PC-9 (cell line): Measurements from ENCODE around the gene MAB21L3. TPM values are rescaled to one million over a fixed set of nuclear protein-coding genes. Genes with fewer than 3 reads are reported as not detected.

Experiments
- BruUV-seq: library from RNA; stranded (reverse); fragments of 400-500 nt; replicated peaks from 2 replicates; lab custom pipeline; 2021; lab: Mats Ljungman, UMichigan
- CTCF ChIA-PET: fragments of 300-600 bp; sonication (Branson Sonifier 250); formaldehyde crosslinking; loops from one replicate; lab custom pipeline; 2022; ENCODE audit warnings: antibody characterized with exemption; lab: Charles Lee
- POLR2A ChIA-PET: fragments of 300-600 bp; sonication (Branson Sonifier 250); formaldehyde crosslinking; loops from one replicate; lab custom pipeline; 2022; ENCODE audit warnings: antibody characterized with exemption; ENCODE audit not compliant: unreplicated experiment; lab: Charles Lee
- DNase-seq, 2 experiments: peaks; one replicate each; pipeline versions ENCODE4 v3.0.0 to v3.0.0-alpha.2; 2015 to 2022; ENCODE audit warnings: mixed read lengths in 1 of 2
- H2AFZ ChIP-seq: fragments of 200-600 bp; sonication (generic); 2 replicates; pipeline ENCODE4 v1.8.1; 2017; ENCODE audit warnings: antibody characterized with exemption
- H3F3A ChIP-seq: fragments of 200-600 bp; sonication (generic); 2 replicates; pipeline ENCODE4 v1.8.1; 2017; ENCODE audit warnings: antibody characterized with exemption, mild to moderate bottlenecking, low read depth; ENCODE audit not compliant: insufficient read depth
- H3K27ac ChIP-seq: fragments of 200-600 bp; sonication (generic); 2 replicates; pipeline ENCODE4 v1.6.1; 2016; ENCODE audit warnings: mixed run types
- H3K27me3 ChIP-seq: fragments of 200-600 bp; sonication (generic); 2 replicates; pipeline ENCODE4 v1.6.1; 2016; ENCODE audit warnings: low read depth, mixed run types; ENCODE audit not compliant: insufficient read depth
- H3K36me3 ChIP-seq: fragments of 200-600 bp; sonication (generic); 2 replicates; pipeline ENCODE4 v1.6.1; 2016; ENCODE audit warnings: low read depth, mixed run types
- H3K4me1 ChIP-seq: fragments of 200-600 bp; sonication (generic); replicated peaks from 2 replicates; pipeline ENCODE4 v1.6.1; 2016; ENCODE audit warnings: mixed run types; ENCODE audit not compliant: insufficient read depth
- H3K4me2 ChIP-seq: fragments of 200-600 bp; sonication (generic); 2 replicates; pipeline ENCODE4 v1.6.1; 2017; ENCODE audit warnings: mixed run types
- H3K4me3 ChIP-seq: fragments of 200-600 bp; sonication (generic); 2 replicates; pipeline ENCODE4 v1.6.1; 2016; ENCODE audit warnings: mixed run types
- H3K79me2 ChIP-seq: fragments of 200-600 bp; sonication (generic); 2 replicates; pipeline ENCODE4 v1.6.1; 2017; ENCODE audit warnings: low read depth, mixed run types
- H3K9me2 ChIP-seq: fragments of 200-600 bp; sonication (generic); 2 replicates; pipeline ENCODE4 v1.8.1; 2017; ENCODE audit warnings: mild to moderate bottlenecking; ENCODE audit not compliant: insufficient read depth
- H3K9me3 ChIP-seq: fragments of 200-600 bp; sonication (generic); 2 replicates; pipeline ENCODE4 v1.8.1; 2016; ENCODE audit warnings: low read depth; ENCODE audit not compliant: insufficient read depth
- H4K20me1 ChIP-seq: fragments of 200-600 bp; sonication (generic); 2 replicates; pipeline ENCODE4 v1.8.1; 2017; ENCODE audit not compliant: insufficient read depth
- EZH2 ChIP-seq: fragments of 200-600 bp; sonication (generic); IDR thresholded peaks from 2 replicates; pipeline ENCODE4 v1.8.0; 2017; ENCODE audit warnings: antibody characterized with exemption, low read depth
- intact Hi-C: fragments of 100-400 bp; cut with micrococcal nuclease; formaldehyde crosslinking; loops from one replicate; pipeline ENCODE4 v1.10.0; 2022; ENCODE audit not compliant: unreplicated experiment
- total RNA-seq: library from RNA; stranded (reverse); gene quantifications from 2 replicates; pipeline ENCODE4 v1.2.3, GENCODE V29; 2021
- TF ChIP-seq, protein P1 (sequence below): fragments of 200-600 bp; sonication (generic); conservative IDR thresholded peaks from 2 replicates; pipeline ENCODE4 v1.6.1; 2017; ENCODE audit warnings: mixed run types, antibody characterized with exemption, mild to moderate bottlenecking, moderate library complexity

Gene MAB21L3
- total RNA-seq, 1 experiment from 2014 or later, result not detected

- Histone ChIP-seq H3K4me2 (no peak overlapping the region), H3K9me2 (no peaks in the 10 kb centered on the region), H3K36me3 (no peaks in the 10 kb centered on the region), H3K9me3 (peaks cover 14% of the 10 kb centered on the region), H3K79me2 (no peaks in the 10 kb centered on the region), H3K27ac (no peak overlapping the region), H3F3A (peaks cover 2% of the 10 kb centered on the region; the same call in 1 of the 2 replicates), H3K27me3 (no peaks in the 10 kb centered on the region), H3K4me1 (peaks cover 10% of the 10 kb centered on the region), H2AFZ (no peak overlapping the region), H4K20me1 (no peaks in the 10 kb centered on the region), H3K4me3 (no peak overlapping the region)
- ChIA-PET POLR2A (no interaction called here), CTCF (no interaction called here)
- intact Hi-C loops, result no loop called here
- no peak for TF ChIP-seq EZH2
- TF ChIP-seq, protein P1, sequence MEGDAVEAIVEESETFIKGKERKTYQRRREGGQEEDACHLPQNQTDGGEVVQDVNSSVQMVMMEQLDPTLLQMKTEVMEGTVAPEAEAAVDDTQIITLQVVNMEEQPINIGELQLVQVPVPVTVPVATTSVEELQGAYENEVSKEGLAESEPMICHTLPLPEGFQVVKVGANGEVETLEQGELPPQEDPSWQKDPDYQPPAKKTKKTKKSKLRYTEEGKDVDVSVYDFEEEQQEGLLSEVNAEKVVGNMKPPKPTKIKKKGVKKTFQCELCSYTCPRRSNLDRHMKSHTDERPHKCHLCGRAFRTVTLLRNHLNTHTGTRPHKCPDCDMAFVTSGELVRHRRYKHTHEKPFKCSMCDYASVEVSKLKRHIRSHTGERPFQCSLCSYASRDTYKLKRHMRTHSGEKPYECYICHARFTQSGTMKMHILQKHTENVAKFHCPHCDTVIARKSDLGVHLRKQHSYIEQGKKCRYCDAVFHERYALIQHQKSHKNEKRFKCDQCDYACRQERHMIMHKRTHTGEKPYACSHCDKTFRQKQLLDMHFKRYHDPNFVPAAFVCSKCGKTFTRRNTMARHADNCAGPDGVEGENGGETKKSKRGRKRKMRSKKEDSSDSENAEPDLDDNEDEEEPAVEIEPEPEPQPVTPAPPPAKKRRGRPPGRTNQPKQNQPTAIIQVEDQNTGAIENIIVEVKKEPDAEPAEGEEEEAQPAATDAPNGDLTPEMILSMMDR, result no peak
- no TSS peak for BruUV-seq
- no peak for DNase-seq
Measured at GRCh38 chr1:116087628-116088027, 23.6 kb upstream of the MAB21L3 start.

DNA sequence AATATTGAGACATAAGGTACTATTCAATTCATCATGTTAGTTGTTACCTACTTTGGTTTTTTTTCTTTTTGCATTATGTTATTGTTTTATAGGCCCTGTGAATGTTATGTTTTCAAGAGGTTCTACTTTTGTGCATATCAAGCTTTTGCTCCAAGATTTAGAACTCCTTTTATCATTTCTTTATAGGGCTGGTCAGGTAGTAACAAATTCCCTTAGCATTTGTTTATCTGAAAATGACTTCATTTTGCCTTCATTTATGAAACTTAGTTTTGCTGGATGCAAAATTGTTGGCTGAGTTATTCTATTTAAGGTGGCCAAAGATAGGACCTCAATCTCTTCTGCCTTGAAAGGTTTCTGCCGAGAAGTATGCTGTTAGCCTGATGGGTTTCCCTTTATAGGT is 21.3 kb upstream of the MAB21L3 start:
- peaks cover 28% of the 10 kb centered on the region for H3K4me1 ChIP-seq
- H4K20me1 ChIP-seq, result no peaks in the 10 kb centered on the region
- BruUV-seq, result no TSS peak
- no peak overlapping the region for H3K27ac ChIP-seq
- H3K79me2 ChIP-seq, result no peaks in the 10 kb centered on the region
- ChIA-PET CTCF (no interaction called here), POLR2A (no interaction called here)
- TF ChIP-seq, protein P1, result no peak
- TF ChIP-seq EZH2, result no peak
- H3K4me3 ChIP-seq, result no peak overlapping the region
- peaks cover 14% of the 10 kb centered on the region for H3K9me3 ChIP-seq
- no peaks in the 10 kb centered on the region for H3K9me2 ChIP-seq
- no peak overlapping the region for H3K4me2 ChIP-seq
- no peaks in the 10 kb centered on the region for H3K36me3 ChIP-seq
- H3F3A ChIP-seq, result peaks cover 15% of the 10 kb centered on the region; the same call in 1 of the 2 replicates
- H3K27me3 ChIP-seq, result no peaks in the 10 kb centered on the region
- intact Hi-C loops, result no loop called here
- DNase-seq, result no peak
- no peak overlapping the region for H2AFZ ChIP-seq

DNA sequence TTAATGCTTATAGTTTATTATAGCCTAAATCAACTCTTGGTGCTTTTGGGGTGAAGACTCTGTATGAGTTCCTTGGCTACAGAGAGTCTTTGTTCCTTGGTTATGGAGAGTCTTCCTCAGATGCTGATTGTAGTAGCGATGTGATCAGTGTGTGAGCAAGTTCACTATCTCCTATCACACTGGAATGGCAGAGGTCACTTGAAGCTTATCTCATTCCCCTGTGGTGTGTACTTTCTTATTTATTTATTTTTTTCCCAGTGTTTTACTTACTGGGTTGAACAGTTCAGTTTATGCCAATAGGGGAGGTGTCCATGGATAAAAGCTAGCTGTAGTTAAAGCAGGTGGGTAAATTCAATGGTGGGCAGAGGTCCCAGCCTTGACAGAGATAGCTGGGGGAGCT is 20.1 kb upstream of the MAB21L3 start:
- CTCF ChIA-PET, result no interaction called here
- H3K27ac ChIP-seq, result no peak overlapping the region
- H2AFZ ChIP-seq, result no peak overlapping the region
- no peak overlapping the region for H3K4me3 ChIP-seq
- no peaks in the 10 kb centered on the region for H3K27me3 ChIP-seq
- H3K9me2 ChIP-seq, result no peaks in the 10 kb centered on the region
- H3F3A ChIP-seq, result peaks cover 15% of the 10 kb centered on the region
- intact Hi-C loops, result no loop called here
- H3K9me3 ChIP-seq, result peaks cover 15% of the 10 kb centered on the region
- no peak for DNase-seq
- H3K79me2 ChIP-seq, result no peaks in the 10 kb centered on the region
- no peaks in the 10 kb centered on the region for H4K20me1 ChIP-seq
- peaks cover 28% of the 10 kb centered on the region for H3K4me1 ChIP-seq
- TF ChIP-seq, protein P1, result no peak
- no peak for TF ChIP-seq EZH2
- no peaks in the 10 kb centered on the region for H3K36me3 ChIP-seq
- POLR2A ChIA-PET, result interaction anchor here (0.7 kb wide), 1 partner anchor 20 kb away, joined by 4 read pairs; no protein-coding TSS in a partner anchor
- no peak overlapping the region for H3K4me2 ChIP-seq
- no TSS peak for BruUV-seq
